H9 (cell line): Measurements from ENCODE around the gene DCN. TPM values are rescaled to one million over a fixed set of nuclear protein-coding genes. Genes with fewer than 3 reads are reported as not detected.

Experiments
- DNase-seq: peaks from one replicate; pipeline ENCODE4 v3.0.0-alpha.2; 2017
- H2AFZ ChIP-seq: one replicate; pipeline ENCODE4 v1.6.1; 2013; ENCODE audit warnings: mild to moderate bottlenecking, low read length, control low read depth, moderate library complexity
- H2AK5ac ChIP-seq: 2 replicates; pipeline ENCODE4 v1.6.1; 2013; ENCODE audit warnings: low read length, control low read depth, mixed read lengths; ENCODE audit not compliant: insufficient read length
- H2BK120ac ChIP-seq: one replicate; pipeline ENCODE4 v1.6.1; 2013; ENCODE audit warnings: low read depth, mild to moderate bottlenecking, low read length, control low read depth, inconsistent platforms; ENCODE audit not compliant: poor library complexity, severe bottlenecking
- H2BK12ac ChIP-seq: 2 replicates; pipeline ENCODE4 v1.6.1; 2013; ENCODE audit warnings: low read length, control low read depth, mixed read lengths, low read depth; ENCODE audit not compliant: insufficient read length
- H2BK15ac ChIP-seq: 2 replicates; pipeline ENCODE4 v1.6.1; 2013; ENCODE audit warnings: low read depth, low read length, control low read depth
- H2BK20ac ChIP-seq: one replicate; pipeline ENCODE4 v1.6.1; 2013; ENCODE audit warnings: low read depth, mild to moderate bottlenecking, low read length, control low read depth, inconsistent platforms; ENCODE audit not compliant: poor library complexity, severe bottlenecking
- H2BK5ac ChIP-seq: 2 replicates; pipeline ENCODE4 v1.6.1; 2013; ENCODE audit warnings: low read length, control low read depth, mixed read lengths; ENCODE audit not compliant: insufficient read length
- H3K14ac ChIP-seq: 2 replicates; pipeline ENCODE4 v1.6.1; 2013; ENCODE audit warnings: low read length, control low read depth; ENCODE audit not compliant: insufficient read depth
- H3K18ac ChIP-seq: 2 replicates; pipeline ENCODE4 v1.6.1; 2013; ENCODE audit warnings: low read depth, mild to moderate bottlenecking, mixed read lengths, low read length, control low read depth; ENCODE audit not compliant: insufficient read length
- H3K23ac ChIP-seq: 2 replicates; pipeline ENCODE4 v1.6.1; 2013; ENCODE audit warnings: low read length, control low read depth, mixed read lengths, low read depth; ENCODE audit not compliant: insufficient read length
- H3K23me2 ChIP-seq: 2 replicates; pipeline ENCODE4 v1.6.1; 2013; ENCODE audit warnings: low read depth, mild to moderate bottlenecking, mixed read lengths, low read length, control low read depth; ENCODE audit not compliant: insufficient read length, poor library complexity, severe bottlenecking
- H3K27ac ChIP-seq: 2 replicates; pipeline ENCODE4 v1.5.1; 2013; ENCODE audit warnings: low read length, control low read depth, mixed read lengths, low read depth; ENCODE audit not compliant: insufficient read length
- H3K27me3 ChIP-seq: 2 replicates; pipeline ENCODE4 v1.6.1; 2013; ENCODE audit warnings: low read length, control low read depth, inconsistent platforms; ENCODE audit not compliant: insufficient read depth
- H3K4ac ChIP-seq: 2 replicates; pipeline ENCODE4 v1.6.1; 2013; ENCODE audit warnings: low read depth, mild to moderate bottlenecking, control low read depth, inconsistent platforms, low read length, moderate library complexity
- H3K4me1 ChIP-seq: 2 replicates; pipeline ENCODE4 v1.6.1; 2013; ENCODE audit warnings: low read length, control low read depth, inconsistent platforms; ENCODE audit not compliant: insufficient read depth
- H3K4me2 ChIP-seq: 2 replicates; pipeline ENCODE4 v1.6.1; 2013; ENCODE audit warnings: low read length, control low read depth, mixed read lengths; ENCODE audit not compliant: insufficient read length, insufficient read depth
- H3K56ac ChIP-seq: 2 replicates; pipeline ENCODE4 v1.6.1; 2013; ENCODE audit warnings: low read depth, mild to moderate bottlenecking, mixed read lengths, low read length, control low read depth; ENCODE audit not compliant: insufficient read length
- H3K79me1 ChIP-seq: 2 replicates; pipeline ENCODE4 v1.6.1; 2013; ENCODE audit warnings: low read depth, mild to moderate bottlenecking, moderate library complexity, low read length, control low read depth, inconsistent platforms; ENCODE audit not compliant: insufficient read depth, poor library complexity, severe bottlenecking
- H3K79me2 ChIP-seq: 2 replicates; pipeline ENCODE4 v1.6.1; 2013; ENCODE audit warnings: low read length, control low read depth, inconsistent platforms; ENCODE audit not compliant: insufficient read depth
- H3K9ac ChIP-seq: 2 replicates; pipeline ENCODE4 v1.6.1; 2013; ENCODE audit warnings: low read length, control low read depth, mixed read lengths; ENCODE audit not compliant: insufficient read length; ENCODE audit errors: extremely low read depth
- H3K9me3 ChIP-seq: one replicate; pipeline ENCODE4 v1.6.1; 2013; ENCODE audit warnings: low read depth, low read length, inconsistent platforms; ENCODE audit not compliant: control insufficient read depth
- H3T11ph ChIP-seq: one replicate; pipeline ENCODE4 v1.6.1; 2013; ENCODE audit warnings: mild to moderate bottlenecking, low read length, control low read depth, inconsistent platforms
- H4K20me1 ChIP-seq: one replicate; pipeline ENCODE4 v1.6.1; 2013; ENCODE audit not compliant: control insufficient read depth, insufficient read length, insufficient read depth
- H4K5ac ChIP-seq: 2 replicates; pipeline ENCODE4 v1.6.1; 2013; ENCODE audit warnings: low read depth, mild to moderate bottlenecking, mixed read lengths, low read length, control low read depth; ENCODE audit not compliant: insufficient read length
- H4K8ac ChIP-seq: replicated peaks from 2 replicates; pipeline ENCODE4 v1.6.1; 2013; ENCODE audit warnings: low read length, control low read depth, mixed read lengths, low read depth; ENCODE audit not compliant: insufficient read length
- H4K91ac ChIP-seq: 2 replicates; pipeline ENCODE4 v1.6.1; 2013; ENCODE audit warnings: low read depth, mild to moderate bottlenecking, moderate library complexity, mixed read lengths, low read length, control low read depth; ENCODE audit not compliant: insufficient read length
- H3K27ac Mint-ChIP-seq, 3 experiments: 2 replicates in 2 of 3; 3 replicates in 1 of 3; pipeline ENCODE4 v1.8.0; 2020 to 2021; ENCODE audit warnings: mixed read lengths in 3 of 3, mild to moderate bottlenecking in 1 of 3, moderate library complexity in 1 of 3
- H3K27me3 Mint-ChIP-seq: 2 replicates; pipeline ENCODE4 v1.8.0; 2021; ENCODE audit warnings: low read depth, mild to moderate bottlenecking, moderate library complexity, mixed read lengths
- H3K36me3 Mint-ChIP-seq, 3 experiments: 2 replicates in 2 of 3; 3 replicates in 1 of 3; pipeline ENCODE4 v1.8.0; 2020 to 2021; ENCODE audit warnings: low read depth in 3 of 3, mixed read lengths in 3 of 3; ENCODE audit not compliant: insufficient read depth in 1 of 3
- H3K4me1 Mint-ChIP-seq, 2 experiments: 2 replicates each; pipeline ENCODE4 v1.8.0; 2020; ENCODE audit warnings: mixed read lengths in 2 of 2
- H3K4me3 Mint-ChIP-seq, 2 experiments: 2 replicates in 1 of 2; 3 replicates in 1 of 2; pipeline ENCODE4 v1.8.0; 2020 to 2021; ENCODE audit warnings: mild to moderate bottlenecking in 2 of 2, mixed read lengths in 2 of 2, moderate library complexity in 1 of 2
- H3K9me3 Mint-ChIP-seq, 2 experiments: 2 replicates in 1 of 2; 3 replicates in 1 of 2; pipeline ENCODE4 v1.8.0; 2020; ENCODE audit warnings: mild to moderate bottlenecking in 2 of 2, mixed read lengths in 2 of 2, moderate library complexity in 1 of 2
- CTCF ChIP-seq: fragments of 200-600 bp; sonication (generic); conservative IDR thresholded peaks from 3 replicates; pipeline ENCODE4 v1.8.0; 2021; ENCODE audit warnings: antibody characterized with exemption, mild to moderate bottlenecking
- WGBS: extraction: QIAGEN DNeasy Blood & Tissue Kit; methylation state at CpG from one replicate; pipeline ENCODE4 v1.1.7; 2013; ENCODE audit warnings: missing lambda C conversion rate, low lambda C conversion rate, mixed read lengths; ENCODE audit not compliant: insufficient read length; ENCODE audit errors: extremely low coverage; 5-methylcytosine and 5-hydroxymethylcytosine counted together
- total RNA-seq: library from RNA; stranded (reverse); gene quantifications from 2 replicates; pipeline ENCODE4 v1.2.1, GENCODE V29; 2021

DCN gene
- total RNA-seq, 1 experiment from 2014 or later: not detected

GRCh38 chr12:91186156-91186555, 3.5 kb upstream of the DCN start:
- DNase-seq: no peak
- Histone ChIP-seq H4K5ac (no peak overlapping the region), H3K4me1 (no peaks in the 10 kb centered on the region), H3K9me3 (no peaks in the 10 kb centered on the region), H3T11ph (no peak overlapping the region), H2AK5ac (no peak overlapping the region), H3K27me3 (no peaks in the 10 kb centered on the region), H3K27ac (no peak overlapping the region), H4K20me1 (no peaks in the 10 kb centered on the region), H2BK20ac (no peak overlapping the region), H3K23ac (no peak overlapping the region), H2BK120ac (no peak overlapping the region), H3K79me2 (no peaks in the 10 kb centered on the region), H2BK12ac (no peak overlapping the region), H3K56ac (no peak overlapping the region), H2BK15ac (no peak overlapping the region), H3K23me2 (no peaks in the 10 kb centered on the region), H3K14ac (no peak overlapping the region), H3K4me2 (no peak overlapping the region), H3K9ac (no peak overlapping the region), H3K79me1 (no peaks in the 10 kb centered on the region), H2AFZ (no peak overlapping the region), H3K18ac (no peak overlapping the region), H2BK5ac (no peak overlapping the region), H4K91ac (no peak overlapping the region), H4K8ac (no peak overlapping the region), H3K4ac (no peak overlapping the region)
- Mint-ChIP-seq H3K27ac (no peak overlapping the region), H3K4me1 (peaks cover 0 to 16% of the 10 kb centered on the region in 2 experiments; a peak in 2 of 4 replicates), H3K27me3 (no peaks in the 10 kb centered on the region), H3K36me3 (no peaks in the 10 kb centered on the region), H3K4me3 (no peak overlapping the region), H3K9me3 (no peaks in the 10 kb centered on the region)
- TF ChIP-seq CTCF: no peak
- no CpG with 5 or more reads among the region's 2 CpGs for WGBS
